ENCODE data around the gene AGAP1.

AGAP1 gene

GRCh38 chr2:236168110-236169080 is 674.6 kb downstream of the AGAP1 start, which contains the start of gene GBX2:
TSS of gene GBX2 (minus strand) at chr2:236168386. CDS start at chr2:236167971, 415 bp downstream.
- no peak for TF ChIP-seq POLR2A (IDR thresholded peaks at IDR 0.05; ENCODE audit: low read depth, low read length)
- no peak for TF ChIP-seq SPI1 (IDR thresholded peaks at IDR 0.05; ENCODE audit: low read depth, low read length)
- TF ChIP-seq PAX5 (IDR thresholded peaks at IDR 0.05; ENCODE audit: insufficient read depth, low read length, severe bottlenecking): no peak
- TF ChIP-seq POU2F2 (IDR thresholded peaks at IDR 0.05; ENCODE audit: low read depth, low read length): no peak
- TF ChIP-seq POLR2AphosphoS5 (IDR thresholded peaks at IDR 0.05; ENCODE audit: low read depth, low read length): no peak
- TF ChIP-seq TAF1 (IDR thresholded peaks at IDR 0.05; ENCODE audit: low read depth, low read length): no peak
- DNase-seq (ENCODE audit: insufficient read length, low spot score): no peak
- no peak for FAIRE-seq

- FAIRE-seq: no peak
- DNase-seq (ENCODE audit: insufficient read length, low spot score): no peak
Observed at GRCh38 chr2:236169151-236169721, 675.4 kb downstream of the AGAP1 start.

GRCh38 chr2:236169741-236170589 is 676.1 kb downstream of the AGAP1 start:
- DNase-seq (ENCODE audit: insufficient read length, low spot score): no peak
- FAIRE-seq: no peak
- TF ChIP-seq POU2F2 (IDR thresholded peaks at IDR 0.05; ENCODE audit: low read depth, low read length) (no peak), TAF1 (IDR thresholded peaks at IDR 0.05; ENCODE audit: low read depth, low read length) (no peak), SPI1 (IDR thresholded peaks at IDR 0.05; ENCODE audit: low read depth, low read length) (no peak), POLR2A (IDR thresholded peaks at IDR 0.05; ENCODE audit: low read depth, low read length) (no peak), PAX5 (IDR thresholded peaks at IDR 0.05; ENCODE audit: insufficient read depth, low read length, severe bottlenecking) (no peak), POLR2AphosphoS5 (IDR thresholded peaks at IDR 0.05; ENCODE audit: low read depth, low read length) (no peak)

More at GRCh38 chr2:236169151-236169721, 675.4 kb downstream of the AGAP1 start:
- TF ChIP-seq PAX5 (IDR thresholded peaks at IDR 0.05; ENCODE audit: insufficient read depth, low read length, severe bottlenecking): no peak
- no peak for TF ChIP-seq TAF1 (IDR thresholded peaks at IDR 0.05; ENCODE audit: low read depth, low read length)

GRCh38 chr2:236170590-236171165 is 676.8 kb downstream of the AGAP1 start:
- no peak for FAIRE-seq
- DNase-seq (ENCODE audit: insufficient read length, low spot score): no peak
- TF ChIP-seq POU2F2 (IDR thresholded peaks at IDR 0.05; ENCODE audit: low read depth, low read length) (no peak), POLR2A (IDR thresholded peaks at IDR 0.05; ENCODE audit: low read depth, low read length) (no peak), PAX5 (IDR thresholded peaks at IDR 0.05; ENCODE audit: insufficient read depth, low read length, severe bottlenecking) (no peak), POLR2AphosphoS5 (IDR thresholded peaks at IDR 0.05; ENCODE audit: low read depth, low read length) (no peak), SPI1 (IDR thresholded peaks at IDR 0.05; ENCODE audit: low read depth, low read length) (no peak), TAF1 (IDR thresholded peaks at IDR 0.05; ENCODE audit: low read depth, low read length) (no peak)

- TF ChIP-seq POLR2A (IDR thresholded peaks at IDR 0.05; ENCODE audit: low read depth, low read length) (no peak), SPI1 (IDR thresholded peaks at IDR 0.05; ENCODE audit: low read depth, low read length) (no peak), PAX5 (IDR thresholded peaks at IDR 0.05; ENCODE audit: insufficient read depth, low read length, severe bottlenecking) (no peak), POU2F2 (IDR thresholded peaks at IDR 0.05; ENCODE audit: low read depth, low read length) (no peak), POLR2AphosphoS5 (IDR thresholded peaks at IDR 0.05; ENCODE audit: low read depth, low read length) (no peak), TAF1 (IDR thresholded peaks at IDR 0.05; ENCODE audit: low read depth, low read length) (no peak)
- DNase-seq (ENCODE audit: insufficient read length, low spot score) (no peak), FAIRE-seq (no peak)
Observed at GRCh38 chr2:236171181-236171679, 677.4 kb downstream of the AGAP1 start.

- no peak for DNase-seq (ENCODE audit: insufficient read length, low spot score)
- TF ChIP-seq PAX5 (IDR thresholded peaks at IDR 0.05; ENCODE audit: insufficient read depth, low read length, severe bottlenecking): no peak
- TF ChIP-seq POLR2AphosphoS5 (IDR thresholded peaks at IDR 0.05; ENCODE audit: low read depth, low read length): no peak
- no peak for TF ChIP-seq TAF1 (IDR thresholded peaks at IDR 0.05; ENCODE audit: low read depth, low read length)
- TF ChIP-seq POU2F2 (IDR thresholded peaks at IDR 0.05; ENCODE audit: low read depth, low read length): no peak
- TF ChIP-seq POLR2A (IDR thresholded peaks at IDR 0.05; ENCODE audit: low read depth, low read length): no peak
- no peak for TF ChIP-seq SPI1 (IDR thresholded peaks at IDR 0.05; ENCODE audit: low read depth, low read length)
- no peak for FAIRE-seq
Observed at GRCh38 chr2:236171680-236172254, 677.9 kb downstream of the AGAP1 start.

- FAIRE-seq: no peak
- DNase-seq (ENCODE audit: insufficient read length, low spot score): no peak
- TF ChIP-seq TAF1 (IDR thresholded peaks at IDR 0.05; ENCODE audit: low read depth, low read length) (no peak), PAX5 (IDR thresholded peaks at IDR 0.05; ENCODE audit: insufficient read depth, low read length, severe bottlenecking) (no peak), POLR2A (IDR thresholded peaks at IDR 0.05; ENCODE audit: low read depth, low read length) (no peak), POU2F2 (IDR thresholded peaks at IDR 0.05; ENCODE audit: low read depth, low read length) (no peak), SPI1 (IDR thresholded peaks at IDR 0.05; ENCODE audit: low read depth, low read length) (no peak), POLR2AphosphoS5 (IDR thresholded peaks at IDR 0.05; ENCODE audit: low read depth, low read length) (no peak)
Observed at GRCh38 chr2:236172255-236173035, 678.6 kb downstream of the AGAP1 start.
